NCI-H748 (cell line): ENCODE results near the gene ID4.
"Not testable (repeated sequence)": the region's sequence is repeated elsewhere in the genome, so short reads cannot be mapped to it uniquely, and the experiment has no call there.

ENCODE experiments used
- DNase-seq: peaks from one replicate; lab custom pipeline; 2025; ENCODE audit not compliant: unreplicated experiment; lab: John Stamatoyannopoulos, UW

ID4 gene

DNA sequence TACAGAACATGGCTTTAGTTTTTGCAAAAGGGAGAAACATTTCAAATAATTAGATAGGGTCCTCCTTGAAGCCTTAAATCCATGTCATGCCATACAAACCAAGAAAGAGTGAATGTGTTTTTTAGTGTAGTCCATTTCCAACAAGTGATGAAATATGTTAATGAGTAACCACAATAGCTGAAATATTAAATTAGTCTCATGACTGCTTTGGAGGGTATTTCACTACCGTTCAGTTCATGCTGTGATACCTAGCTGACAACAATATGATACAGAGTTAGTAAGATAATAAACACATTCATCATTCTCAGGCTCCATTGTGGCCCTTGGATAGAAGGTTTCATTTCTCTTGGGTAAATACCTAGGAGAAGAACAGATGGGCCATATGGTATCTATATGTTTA lies 5.8 kb upstream of the ID4 start:
- no peak for DNase-seq

GRCh38 chr6:19833947-19834346 lies 3.2 kb upstream of the ID4 start:
- DNase-seq = no peak

GRCh38 chr6:19834858-19835257 lies 2.3 kb upstream of the ID4 start:
- no peak for DNase-seq

- no peak for DNase-seq
These were observed 1.6 kb upstream of the ID4 start for GRCh38 chr6:19835605-19836004.

GRCh38 chr6:19837511-19838441 lies 606 bp downstream of the ID4 start:
- DNase-seq = peak; percentile 78

GRCh38 chr6:19838442-19839236 lies 1.5 kb downstream of the ID4 start:
- peak; percentile 98 for DNase-seq

DNA sequence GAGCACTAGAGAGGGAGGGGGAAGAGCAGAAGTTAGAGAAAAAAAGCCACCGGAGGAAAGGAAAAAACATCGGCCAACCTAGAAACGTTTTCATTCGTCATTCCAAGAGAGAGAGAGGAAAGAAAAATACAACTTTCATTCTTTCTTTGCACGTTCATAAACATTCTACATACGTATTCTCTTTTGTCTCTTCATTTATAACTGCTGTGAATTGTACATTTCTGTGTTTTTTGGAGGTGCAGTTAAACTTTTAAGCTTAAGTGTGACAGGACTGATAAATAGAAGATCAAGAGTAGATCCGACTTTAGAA lies 2.0 kb downstream of the ID4 start:
- no peak for DNase-seq

GRCh38 chr6:19839788-19840187 lies 2.6 kb downstream of the ID4 start:
- no peak for DNase-seq

- DNase-seq = no peak
These were observed 4.0 kb downstream of the ID4 start for GRCh38 chr6:19841181-19841580.

DNA sequence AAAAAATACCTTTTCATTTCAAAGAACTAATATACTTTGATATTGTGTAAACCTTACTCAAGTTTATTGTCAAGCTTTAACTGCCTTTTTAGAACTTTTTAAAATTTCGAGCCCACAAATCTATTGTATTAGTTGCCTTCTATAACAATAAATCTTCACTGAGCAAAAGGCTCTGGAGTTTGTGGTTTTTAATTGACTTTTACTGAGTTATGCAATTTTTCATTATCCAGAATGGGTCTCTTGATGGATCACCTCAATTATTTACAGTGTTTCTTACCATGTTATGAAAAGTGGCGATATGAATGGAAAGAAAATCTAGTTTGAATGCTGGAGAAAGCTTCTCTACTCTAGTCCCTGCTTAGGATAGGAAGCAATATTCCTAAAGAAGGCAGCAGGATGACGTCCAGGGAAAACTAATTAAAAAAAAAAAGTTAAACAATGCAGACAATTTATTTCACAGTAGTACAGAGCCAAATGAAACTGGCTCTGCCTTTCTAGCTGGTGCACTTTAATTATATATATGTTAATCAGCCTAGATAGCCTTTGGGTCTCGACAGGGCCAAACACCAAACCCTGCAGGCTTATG lies 5.0 kb downstream of the ID4 start:
- peak; percentile 43 for DNase-seq

GRCh38 chr6:19844689-19845088 lies 7.5 kb downstream of the ID4 start:
- no peak for DNase-seq

GRCh38 chr6:19845266-19846041 lies 8.3 kb downstream of the ID4 start:
- DNase-seq = no peak

- DNase-seq = no peak
These were observed 11.4 kb downstream of the ID4 start for GRCh38 chr6:19848465-19849029.

GRCh38 chr6:19849196-19849595 lies 12.0 kb downstream of the ID4 start:
- DNase-seq = no peak

- no peak for DNase-seq
These were observed 12.6 kb downstream of the ID4 start for GRCh38 chr6:19849755-19850154.

GRCh38 chr6:19851241-19852089 lies 14.3 kb downstream of the ID4 start:
- DNase-seq = peak; percentile 95

DNA sequence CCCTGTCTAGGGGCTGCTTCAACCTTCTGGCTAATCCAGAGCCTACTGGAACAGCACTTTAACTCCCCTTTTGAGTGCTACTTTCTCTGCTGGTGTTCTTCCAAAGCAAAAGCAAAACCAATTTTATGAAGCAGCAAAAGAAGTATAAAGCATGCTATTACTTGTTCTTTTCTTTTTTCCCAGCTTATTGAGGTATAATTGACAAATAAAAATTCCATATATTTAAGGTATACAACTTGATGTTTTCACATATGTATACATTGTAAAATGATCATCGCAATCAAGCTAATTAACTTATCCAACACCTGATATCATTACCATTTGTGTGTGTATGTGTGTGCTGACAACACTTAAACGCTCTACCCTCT lies 14.9 kb downstream of the ID4 start:
- DNase-seq = peak; percentile 62

DNA sequence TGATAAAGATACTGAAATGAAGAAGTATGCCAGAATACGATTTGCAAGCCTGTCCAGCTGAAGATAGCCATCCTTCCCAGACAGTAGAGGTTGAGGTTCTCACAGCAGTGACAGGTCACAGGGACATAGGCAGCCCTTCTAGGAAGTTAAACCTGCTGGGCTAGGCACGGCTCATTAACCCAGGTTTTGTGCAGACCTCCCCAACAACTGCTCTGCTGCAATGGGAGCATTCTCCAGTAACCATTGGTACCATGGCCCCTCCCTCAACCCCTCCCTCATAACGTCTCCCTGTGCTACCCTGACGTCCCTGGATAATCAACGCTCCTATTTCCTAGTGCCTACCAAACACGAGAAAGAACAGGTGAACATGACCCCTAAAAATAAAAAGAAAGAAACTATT lies 15.8 kb downstream of the ID4 start:
- peak; percentile 51 for DNase-seq

GRCh38 chr6:19854421-19855015 lies 17.3 kb downstream of the ID4 start:
- DNase-seq = not testable (repeated sequence)

DNA sequence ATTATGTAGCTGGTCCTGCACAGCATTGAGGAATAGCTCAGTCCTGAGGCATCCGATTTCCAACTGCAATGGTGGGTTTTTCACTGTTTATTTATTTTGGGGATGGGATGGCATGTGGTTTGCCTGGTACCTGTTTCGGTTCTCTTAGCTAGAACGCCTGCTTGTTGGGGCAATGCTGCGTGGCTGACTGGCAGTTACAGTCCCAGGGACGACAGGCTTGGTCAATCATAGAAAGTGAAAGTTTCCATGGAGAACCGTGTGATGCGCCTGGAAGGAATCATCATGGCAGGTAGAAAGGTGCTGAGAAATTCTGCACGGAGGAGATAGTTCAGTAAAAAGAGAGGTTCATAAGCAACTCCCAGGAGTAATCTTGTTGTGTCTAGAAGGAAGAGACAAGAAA lies 18.4 kb downstream of the ID4 start:
- DNase-seq = no peak
